HG03280 (cell line): Measurements from ENCODE around the gene UBXN6.
A peak's percentile ranks its signal among the peaks of the same experiment; 100 is the strongest.

ENCODE experiments used
- ATAC-seq: cut with Tn5 transposase; IDR thresholded peaks from one replicate; pipeline ENCODE4 v1.9.1; 2021; ENCODE audit warnings: mild to moderate bottlenecking, moderate library complexity; ENCODE audit not compliant: unreplicated experiment

Gene UBXN6

DNA sequence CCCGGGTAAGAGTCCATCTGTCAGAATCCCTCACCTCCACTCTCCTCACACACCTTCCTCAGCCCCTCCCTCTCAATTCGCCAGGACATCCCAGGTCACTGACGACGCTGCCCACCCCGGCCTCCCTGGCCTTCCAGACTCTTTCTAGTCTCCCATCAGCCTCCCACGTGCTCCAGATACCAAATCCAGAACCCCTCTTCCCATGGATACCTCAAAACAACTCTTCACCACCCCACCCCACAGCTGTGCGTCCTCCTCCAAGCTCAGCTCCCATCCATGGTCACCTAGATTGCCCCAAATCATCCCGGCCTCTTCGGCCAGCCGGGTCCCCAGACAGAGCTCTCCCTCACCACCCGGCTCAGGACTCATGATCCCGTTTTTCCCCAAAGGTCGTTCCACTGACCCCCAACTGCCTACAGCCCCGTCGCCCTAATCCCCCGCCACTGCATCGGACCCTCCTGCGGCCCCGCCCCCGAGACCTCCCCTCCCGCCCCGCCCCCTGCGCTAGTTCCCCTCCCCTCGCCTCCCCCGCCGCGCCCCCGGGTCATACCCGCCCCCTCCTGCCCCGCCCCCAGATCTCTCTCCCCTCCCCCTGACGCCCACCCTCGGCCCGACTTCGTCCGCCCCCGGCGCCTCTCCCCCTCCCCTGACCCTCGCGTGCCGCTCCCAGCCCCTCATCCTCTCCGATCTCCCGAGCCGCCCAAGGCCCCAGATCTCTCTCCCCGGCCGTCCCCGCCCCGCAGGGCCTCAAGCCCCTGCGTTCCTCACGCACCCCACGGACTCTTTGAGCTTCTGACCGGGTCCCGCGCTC, 546 bp downstream of the UBXN6 start:
- ATAC-seq: peak; percentile 15

DNA sequence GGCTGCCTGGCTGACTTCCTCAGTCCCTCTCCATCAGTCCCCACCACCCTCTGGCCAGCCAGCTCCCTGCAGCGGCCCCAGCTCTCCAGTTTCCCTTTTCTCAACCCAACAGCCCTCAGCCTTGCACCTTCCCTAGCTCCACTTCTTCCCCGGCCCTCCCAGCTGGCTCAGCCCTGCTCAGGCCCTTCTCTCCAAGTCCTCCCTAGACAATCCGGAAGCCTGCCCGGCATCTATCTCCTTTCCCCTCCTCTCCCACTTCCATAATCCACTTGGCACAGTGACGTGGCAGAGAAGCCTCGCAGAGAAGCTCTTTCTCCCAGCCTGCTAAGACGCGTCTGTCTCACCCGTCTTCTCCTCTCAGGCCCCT, 1.1 kb downstream of the UBXN6 start:
- no peak for ATAC-seq

DNA sequence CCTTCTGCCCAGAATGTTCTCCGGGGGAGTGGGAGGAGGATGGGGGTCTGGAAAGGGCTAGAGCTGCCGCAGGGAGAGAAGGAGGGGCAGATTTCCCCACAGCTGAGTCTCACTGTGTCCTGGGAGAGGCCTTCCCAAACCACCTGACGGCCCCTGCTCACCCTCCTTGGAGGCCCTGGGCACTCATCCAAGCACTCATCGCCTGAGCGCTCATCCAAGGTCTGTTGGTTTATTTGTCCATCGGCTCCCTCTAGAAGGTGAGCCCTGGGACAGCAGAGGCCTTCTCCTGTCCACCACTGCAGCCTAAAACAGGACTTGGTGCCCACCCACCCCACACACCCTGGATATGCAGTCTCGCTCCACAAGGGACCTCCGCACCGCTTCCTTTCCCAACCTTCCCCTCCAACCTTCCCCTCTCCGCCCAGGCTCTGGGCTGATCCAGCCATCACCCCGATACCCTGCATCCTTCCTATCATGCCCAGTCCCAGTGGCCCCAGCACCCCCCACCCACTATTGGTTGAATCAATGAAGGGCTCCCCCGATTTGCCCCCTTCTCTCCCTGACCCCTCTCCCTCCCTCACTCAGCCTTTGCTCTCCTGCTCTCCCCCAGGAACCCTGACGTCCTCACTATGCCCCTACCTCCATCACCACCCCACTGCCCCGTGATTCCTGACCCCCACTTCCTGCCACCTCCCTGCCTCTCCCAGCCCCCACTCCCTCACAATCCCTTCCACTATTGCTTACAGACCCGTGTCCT, 1.7 kb downstream of the UBXN6 start:
- ATAC-seq: no peak

DNA sequence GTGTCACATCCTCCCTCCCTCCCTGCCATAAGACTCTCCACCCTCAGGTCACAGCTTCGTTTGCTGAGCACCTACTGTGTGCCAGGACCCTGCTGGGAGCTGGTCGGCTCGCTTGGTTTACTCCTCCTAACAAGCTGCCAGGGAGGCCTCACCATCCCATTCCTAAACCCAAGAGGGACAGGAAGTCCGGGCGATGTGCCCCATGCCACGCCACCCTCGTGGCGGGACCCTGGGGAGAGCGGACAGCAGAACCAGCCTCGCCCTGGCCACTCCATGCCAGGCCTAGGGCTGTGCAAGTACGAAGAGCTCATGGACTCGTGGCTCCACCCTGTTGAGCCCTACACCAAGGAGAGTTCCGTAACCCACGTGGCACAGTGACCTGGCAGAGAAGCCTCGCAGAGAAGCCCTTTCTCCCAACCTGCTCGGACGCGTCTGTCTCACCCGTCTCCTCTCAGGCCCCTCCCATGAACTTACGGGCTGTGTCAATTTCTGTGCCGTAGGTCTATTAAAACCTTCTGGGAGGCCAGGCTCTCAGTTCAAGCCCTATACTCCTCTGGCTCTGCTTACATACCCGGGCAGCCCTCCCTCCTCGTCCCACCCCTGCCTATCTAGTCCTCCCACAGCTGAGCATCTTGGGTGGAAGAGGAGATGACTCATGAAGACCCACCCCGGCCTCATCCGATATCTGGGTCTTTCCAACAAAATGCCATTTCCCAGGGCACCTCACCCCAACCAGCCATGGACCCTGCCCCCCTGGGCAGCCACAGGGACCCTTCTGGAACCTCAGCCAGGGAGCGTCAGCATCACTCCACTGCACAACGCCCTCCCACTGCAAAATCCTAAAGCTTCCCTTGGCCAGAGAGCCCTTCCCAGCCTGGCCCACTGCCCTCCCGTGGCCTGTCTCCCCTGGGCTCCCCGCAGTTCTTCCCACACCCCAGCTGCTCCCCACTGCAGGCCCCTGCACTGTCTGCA, 2.6 kb downstream of the UBXN6 start:
- no peak for ATAC-seq

DNA sequence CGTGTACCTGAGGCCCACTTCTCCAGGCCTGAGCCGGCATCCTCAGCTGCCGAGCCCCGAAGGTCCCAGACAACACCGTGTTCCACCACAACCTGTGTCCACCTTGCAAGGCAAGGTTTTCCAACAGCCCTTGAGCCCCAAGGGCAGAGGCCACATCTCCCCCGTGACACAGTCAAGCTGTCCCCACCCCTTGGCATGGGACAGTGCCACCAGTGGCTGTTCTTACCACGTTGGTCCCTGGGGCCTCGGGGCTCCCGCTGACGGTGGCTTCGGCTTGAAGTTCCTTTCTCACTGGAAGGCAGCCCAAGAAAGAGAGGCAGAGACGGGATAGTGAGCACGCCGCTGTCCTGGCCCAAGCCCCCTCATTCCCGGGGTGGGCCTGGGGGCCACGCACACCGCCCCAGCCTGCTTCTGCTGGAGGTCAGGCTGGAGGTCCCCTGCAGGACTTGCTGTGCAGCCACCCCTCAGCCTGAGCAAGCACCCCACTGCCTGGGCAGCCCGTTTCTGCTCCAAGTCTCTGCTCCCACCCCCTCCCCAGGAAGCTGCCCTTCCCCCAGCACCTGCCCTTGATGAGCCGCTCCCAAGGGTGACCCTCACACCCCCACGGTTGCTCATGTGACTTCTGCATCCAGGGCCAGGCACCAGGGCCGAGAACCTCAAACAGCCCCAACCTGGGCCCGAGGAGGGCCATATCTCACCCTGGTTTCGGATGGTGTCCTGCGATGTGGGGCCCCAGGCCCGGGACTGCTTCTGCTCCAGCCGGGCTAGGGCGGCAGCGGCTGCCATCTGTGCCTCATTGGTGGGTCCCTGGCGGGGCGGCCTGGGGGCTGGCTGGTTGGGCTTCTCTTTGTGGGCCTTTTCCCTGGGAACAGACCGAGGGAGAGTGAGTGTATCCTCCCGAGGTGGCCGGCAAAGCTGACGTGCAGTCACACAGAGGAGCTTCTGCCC, 4.1 kb downstream of the UBXN6 start:
- ATAC-seq: no peak

DNA sequence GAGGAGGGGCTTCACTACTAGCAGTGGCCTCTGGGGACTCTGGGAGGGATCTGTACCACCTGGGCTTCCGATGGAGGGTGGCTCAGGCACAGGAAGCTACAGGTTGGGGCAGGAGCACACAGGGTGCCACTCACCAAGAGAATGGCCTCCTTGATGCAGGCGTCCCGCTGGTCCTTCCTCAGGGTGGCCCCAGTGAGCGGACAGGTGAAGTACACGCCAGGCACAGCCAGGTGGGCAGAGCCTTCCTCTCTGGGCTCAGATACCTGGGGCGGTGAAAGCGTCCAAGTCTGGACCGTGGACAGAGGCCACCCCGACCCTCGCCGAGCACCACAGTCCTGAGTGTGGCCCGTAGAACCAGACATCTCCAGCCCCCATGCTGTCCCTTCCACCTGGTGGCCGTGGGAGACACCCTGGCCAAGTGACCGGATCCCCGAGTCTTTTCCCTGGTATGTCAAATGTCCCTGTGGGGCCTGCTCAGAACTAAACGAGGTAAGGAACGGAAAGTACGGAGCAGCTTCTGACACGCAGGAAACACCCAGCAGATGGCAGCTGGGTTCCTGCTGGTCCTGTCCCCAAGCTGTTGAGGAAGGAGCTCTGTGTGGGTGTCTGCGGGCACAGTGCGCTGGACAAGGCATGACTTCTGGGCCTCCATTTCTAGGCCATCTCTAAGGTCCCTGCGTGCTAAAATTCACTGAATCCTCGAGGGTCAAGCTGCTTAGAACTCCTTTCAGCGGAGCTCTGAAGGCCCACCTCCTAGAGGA, 5.2 kb downstream of the UBXN6 start:
- ATAC-seq: no peak

DNA sequence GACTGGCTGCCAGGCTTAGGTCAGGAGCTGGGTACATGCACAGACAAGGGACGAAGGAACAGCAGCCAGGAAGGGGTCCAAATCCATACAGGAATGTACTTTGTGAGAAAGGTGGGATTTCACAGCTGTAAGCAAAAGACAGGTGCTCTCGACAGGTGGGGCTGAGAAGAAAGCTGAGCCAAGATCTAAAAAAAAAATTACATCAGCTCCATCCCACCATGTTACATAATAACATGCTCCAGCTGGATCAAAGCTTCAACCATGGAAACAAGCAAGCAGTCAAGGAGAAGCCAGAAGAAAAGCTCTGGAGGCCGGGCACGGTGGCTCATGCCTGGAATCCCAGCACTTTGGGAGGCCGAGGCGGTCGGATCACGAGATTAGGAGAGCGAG, 8.0 kb downstream of the UBXN6 start:
- no peak for ATAC-seq

DNA sequence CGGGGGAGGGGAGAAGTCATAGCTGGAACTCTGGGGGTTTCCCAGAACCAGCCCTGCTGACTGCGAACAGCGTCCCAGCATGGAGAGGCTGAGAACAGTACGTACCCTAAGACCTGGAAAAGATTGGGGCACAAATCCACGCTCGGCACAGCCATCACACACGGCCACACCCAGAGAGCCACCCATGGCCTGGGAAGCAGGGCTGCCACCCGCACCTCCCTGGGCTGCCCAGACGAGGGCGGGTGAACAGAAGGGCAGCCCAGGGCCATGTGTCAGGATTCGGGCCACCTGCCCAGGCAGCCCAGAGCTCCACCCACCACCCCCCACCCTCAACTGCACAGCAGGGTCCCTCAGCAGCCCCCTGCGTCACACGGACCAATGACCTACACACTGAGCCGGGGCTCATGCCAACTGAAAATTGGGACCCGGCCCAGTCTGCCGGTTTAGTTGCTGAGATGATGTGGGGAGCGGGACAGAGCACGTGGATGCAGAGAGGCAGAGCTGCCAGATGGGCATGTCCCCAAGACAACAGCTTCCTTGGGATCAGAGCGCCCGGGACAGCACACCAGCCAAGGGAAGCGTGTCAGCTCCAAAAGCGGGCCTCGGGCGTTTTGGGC, 8.5 kb downstream of the UBXN6 start:
- ATAC-seq: no peak

DNA sequence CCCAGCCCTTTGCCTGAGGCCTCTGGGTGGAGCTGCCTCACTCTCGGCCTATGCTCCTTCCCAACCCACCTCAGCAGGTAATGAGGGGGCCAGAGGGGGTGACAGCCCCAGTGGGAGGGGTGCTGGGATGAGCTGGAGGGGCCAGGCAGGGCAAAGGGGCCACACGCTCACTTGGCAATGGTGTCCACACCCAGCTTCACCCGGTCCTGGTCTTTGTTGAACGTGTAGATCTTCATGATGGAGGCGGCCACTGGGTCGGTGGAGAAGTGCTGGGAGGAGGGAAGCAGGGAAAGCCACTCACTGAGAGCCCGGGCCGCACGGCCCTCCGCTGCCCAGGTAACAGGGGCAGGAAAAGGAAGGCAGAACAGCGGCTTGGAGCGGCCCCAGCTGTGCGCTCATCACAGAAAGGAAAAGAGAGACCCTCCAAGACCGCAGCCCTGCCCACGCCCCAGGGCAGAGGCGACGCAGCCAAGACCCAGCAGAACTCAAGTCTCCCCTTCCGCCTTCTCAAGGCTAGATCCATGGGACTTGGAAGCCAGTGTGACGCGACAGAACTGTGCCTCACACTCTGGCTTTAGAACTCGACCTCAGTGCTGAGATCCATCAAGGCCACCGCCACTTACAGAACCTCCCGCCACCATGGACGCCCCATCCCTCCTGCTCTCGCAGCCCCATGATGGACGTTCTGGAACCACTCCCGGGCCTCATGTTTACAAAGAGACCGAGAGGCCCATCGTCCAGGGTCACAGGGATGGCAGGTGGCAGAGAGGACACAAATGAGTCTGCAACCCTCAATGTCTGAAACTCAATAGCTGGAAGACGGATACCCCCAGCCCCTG, 9.2 kb downstream of the UBXN6 start:
- no peak for ATAC-seq

DNA sequence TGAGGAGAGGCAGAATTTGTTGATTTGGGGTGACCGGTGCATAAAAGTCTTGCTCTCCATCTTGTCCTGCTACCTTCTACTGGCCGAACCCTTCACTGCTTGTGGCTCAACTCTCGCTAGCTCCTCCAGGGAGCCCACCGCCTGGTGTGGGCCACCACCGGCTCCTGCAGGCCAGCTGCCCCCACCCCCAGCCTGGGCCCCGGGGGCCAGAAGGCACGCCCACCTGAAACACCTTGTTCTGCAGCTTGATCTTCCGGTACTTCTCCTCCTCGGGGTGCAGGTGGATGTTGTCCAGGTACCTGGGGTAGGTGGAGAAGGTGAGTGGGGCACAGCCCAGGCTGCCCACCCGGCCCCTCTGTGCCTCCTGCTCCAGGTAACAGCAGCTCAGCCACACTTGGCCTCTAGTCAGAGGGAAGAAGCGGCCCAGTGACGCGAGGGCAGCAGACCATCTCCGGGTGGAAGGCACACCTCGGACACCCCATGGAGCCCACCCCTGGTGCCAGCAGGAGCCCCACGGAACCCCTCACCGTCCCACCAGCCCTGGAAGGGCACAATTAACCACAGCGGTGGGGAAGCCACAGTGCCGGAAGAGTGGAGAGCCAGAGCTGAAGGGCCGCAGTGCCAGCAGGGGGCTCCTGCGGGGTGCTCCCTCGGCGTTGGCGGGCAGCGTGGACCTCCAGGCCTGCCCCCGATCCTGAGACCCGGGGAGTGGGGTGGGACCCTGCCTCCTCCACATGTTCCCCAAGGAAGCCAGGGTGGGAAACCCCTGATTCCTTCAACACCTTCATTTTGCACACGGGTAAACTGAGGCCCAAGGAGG, 10.1 kb downstream of the UBXN6 start:
- ATAC-seq: no peak

DNA sequence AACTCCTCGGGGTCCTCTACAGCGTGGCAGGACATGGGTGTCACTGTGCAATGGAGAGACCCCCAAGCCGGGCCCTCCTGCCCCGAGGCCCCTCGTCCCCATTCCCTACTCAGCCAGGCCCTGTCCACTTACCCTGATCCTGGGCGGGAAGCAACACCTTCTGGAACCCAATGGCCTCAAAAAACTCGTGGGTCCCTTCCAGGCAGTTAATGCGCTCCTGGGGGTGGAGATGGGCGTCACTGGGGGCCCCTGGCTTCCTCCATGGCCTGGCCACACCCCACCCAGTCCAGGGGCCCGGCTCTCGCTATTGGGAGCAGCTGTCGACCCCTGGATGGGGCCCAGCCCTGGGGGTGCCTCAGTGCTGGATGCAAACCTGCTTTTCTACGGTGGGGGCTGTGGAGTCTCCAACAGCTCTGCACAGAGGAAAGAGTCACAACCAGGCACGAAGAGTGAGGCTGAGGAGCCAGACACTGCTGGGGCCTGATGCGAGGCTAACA, 10.8 kb downstream of the UBXN6 start:
- ATAC-seq: no peak

DNA sequence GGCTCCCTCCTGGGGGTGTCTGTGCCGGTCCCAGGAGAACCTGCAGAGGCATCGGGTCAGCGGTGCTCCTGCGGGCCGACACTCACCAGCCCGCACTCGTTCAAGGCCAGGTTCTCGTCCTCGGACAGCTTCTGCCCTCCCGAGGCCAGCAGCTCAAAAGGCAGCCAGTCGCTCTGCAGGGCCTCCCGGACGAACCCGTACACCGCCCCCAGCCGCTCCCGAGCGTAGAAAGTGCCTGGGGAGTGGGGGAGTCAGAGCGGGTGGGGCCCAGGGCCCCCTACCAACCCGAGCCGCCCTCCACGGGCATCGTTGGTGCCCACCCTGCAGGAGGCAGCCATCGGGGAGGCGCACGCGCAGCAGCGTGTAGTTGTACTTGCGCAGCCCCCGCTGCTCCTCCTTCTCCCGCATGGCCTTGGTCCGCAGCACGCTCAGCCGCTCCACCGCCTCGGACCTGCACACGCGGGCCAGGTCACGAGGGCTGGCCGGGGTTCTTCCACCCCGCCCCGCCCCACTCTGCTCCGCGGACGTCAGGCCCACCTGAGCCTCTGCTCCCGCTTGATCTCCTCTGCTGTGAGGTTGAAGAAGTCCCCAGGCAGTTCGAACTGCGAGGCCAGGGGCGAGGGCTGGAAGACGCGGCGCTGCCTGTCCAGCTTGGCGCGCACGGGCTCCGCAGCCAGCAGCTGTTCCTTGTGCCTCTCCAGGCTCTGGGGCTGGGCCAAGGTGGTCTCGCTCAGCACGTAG, 11.5 kb downstream of the UBXN6 start:
- ATAC-seq: no peak

DNA sequence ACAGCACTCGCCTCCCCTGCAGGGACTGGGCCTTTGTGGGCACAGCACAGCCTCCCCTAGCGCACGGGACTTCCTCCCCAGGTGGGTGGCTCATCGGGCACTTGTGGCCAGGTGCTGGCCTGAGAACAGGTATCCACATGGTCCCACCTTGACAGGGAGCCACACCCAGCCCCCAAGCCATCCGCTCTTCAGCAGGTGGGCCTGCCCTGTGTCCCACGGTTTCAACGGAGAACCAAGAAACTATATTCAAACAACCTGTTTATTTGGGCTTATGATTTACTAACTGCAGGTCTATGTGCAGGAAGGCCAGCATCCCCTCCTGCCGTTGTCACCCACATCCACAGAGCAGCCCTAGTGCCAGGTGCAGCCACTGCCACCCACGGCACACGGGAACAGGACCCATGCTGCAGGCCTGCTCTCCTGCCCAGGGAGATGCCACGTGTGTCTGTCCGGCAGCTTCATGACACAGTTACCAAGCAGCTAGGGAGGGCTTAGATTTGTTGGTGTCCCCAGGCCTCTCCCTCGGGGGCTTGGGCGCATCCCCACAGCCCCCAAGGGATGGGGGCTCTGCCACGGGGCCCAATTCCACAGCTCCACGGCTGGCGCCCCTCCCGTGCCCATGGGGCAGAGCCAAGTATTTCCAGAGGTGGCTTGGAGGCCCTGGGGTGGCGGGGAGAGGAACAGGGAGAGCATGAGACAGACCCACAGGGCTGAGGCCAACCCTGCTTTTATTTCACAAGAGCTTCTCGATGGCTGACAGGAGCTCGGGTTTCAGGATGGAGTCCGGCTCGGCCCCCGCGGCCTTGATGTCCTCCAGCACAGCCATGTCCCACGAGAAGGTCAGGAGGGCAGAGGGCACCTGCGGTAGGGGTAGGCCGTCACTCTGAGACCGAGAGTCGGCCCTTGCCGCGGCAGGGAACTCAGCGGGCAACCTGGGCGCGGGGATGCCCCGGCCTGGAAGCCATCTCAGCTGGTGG, 12.5 kb downstream of the UBXN6 start:
- no peak for ATAC-seq

DNA sequence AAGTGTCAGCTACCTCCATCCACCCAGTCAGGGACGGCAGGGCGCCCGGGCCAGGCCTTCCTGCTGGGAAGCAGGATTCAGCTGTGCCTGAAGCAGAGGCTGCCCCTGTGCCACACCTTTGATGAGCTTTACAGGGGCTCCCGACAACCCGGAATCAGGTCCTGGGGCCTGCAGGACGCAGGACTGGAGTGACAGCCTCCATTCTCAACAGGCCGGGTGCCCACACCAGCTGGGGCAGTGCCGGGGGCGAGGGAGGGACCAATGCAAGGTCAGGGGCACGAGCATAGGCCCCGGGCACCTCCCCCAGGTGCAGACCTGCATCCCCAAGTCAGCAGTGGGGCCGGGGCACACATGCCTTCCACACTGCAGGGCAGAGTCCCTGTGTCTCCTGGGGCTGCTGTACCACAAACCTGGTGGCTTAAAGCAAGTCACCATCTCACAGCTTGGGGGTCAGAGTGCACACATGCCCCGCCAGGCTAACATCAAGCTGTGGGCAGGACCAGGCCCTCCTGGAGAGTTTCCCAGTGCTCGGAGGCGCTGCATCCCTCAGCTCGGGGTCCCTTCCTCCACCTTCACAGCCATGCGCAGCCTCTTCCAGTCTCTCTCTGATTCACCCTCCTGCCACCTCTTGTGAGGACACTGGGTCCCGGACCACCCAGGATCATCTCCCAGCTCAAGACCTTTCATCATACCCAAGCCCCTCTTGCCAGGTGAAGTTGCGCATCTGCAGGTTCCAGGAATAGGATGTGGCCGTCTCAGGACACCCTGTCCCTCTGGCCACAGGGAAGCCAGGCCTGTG, 13.4 kb downstream of the UBXN6 start:
- no peak for ATAC-seq
